CD4-positive, alpha-beta T cell (primary cell): ENCODE results near the gene CD99L2. TPM values are rescaled to one million over a fixed set of nuclear protein-coding genes. Genes with fewer than 3 reads are reported as not detected.

ENCODE experiments used
- ATAC-seq: fragments of 200-7000 bp; cut with Tn5 transposase; one replicate; pipeline ENCODE4 v1.10.0; 2022; ENCODE audit warnings: mild to moderate bottlenecking; ENCODE audit not compliant: poor library complexity
- CTCF ChIA-PET: fragments of 350-600 bp; sonication (Branson Sonifier 250); formaldehyde crosslinking; loops from one replicate; lab custom pipeline; 2021; ENCODE audit warnings: antibody characterized with exemption, inconsistent platforms; lab: Charles Lee
- POLR2A ChIA-PET: fragments of 350-600 bp; sonication (Branson Sonifier 250); formaldehyde crosslinking; loops from one replicate; lab custom pipeline; 2021; ENCODE audit warnings: antibody characterized with exemption, inconsistent platforms; lab: Charles Lee
- DNase-seq, 14 experiments: peaks; one replicate each; pipeline ENCODE4 v3.0.0-alpha.2; 2013 to 2020; ENCODE audit warnings: mixed read lengths in 2 of 14
- H3K27ac ChIP-seq, 2 donors: one replicate each; pipeline versions ENCODE4 v1.5.1 to v1.7.0; 2013; ENCODE audit warnings: low read length in 2 of 2, low read depth in 1 of 2, mild to moderate bottlenecking in 1 of 2
- H3K27me3 ChIP-seq, 2 experiments: 1 replicate in 1 of 2; 2 replicates in 1 of 2; pipeline versions ENCODE4 v1.6.1 to v1.7.0; 2013; ENCODE audit warnings: low read length in 2 of 2, control low read depth in 1 of 2, mild to moderate bottlenecking in 1 of 2, moderate library complexity in 1 of 2; ENCODE audit not compliant: insufficient read depth in 2 of 2, control insufficient read depth in 1 of 2
- H3K36me3 ChIP-seq: one replicate; pipeline ENCODE4 v1.6.1; 2013; ENCODE audit warnings: low read length, control low read depth; ENCODE audit not compliant: insufficient read depth
- H3K4me1 ChIP-seq: one replicate; pipeline ENCODE4 v1.6.1; 2013; ENCODE audit warnings: low read length, control low read depth; ENCODE audit not compliant: insufficient read depth
- H3K4me3 ChIP-seq: one replicate; pipeline ENCODE4 v1.5.1; 2013; ENCODE audit warnings: mild to moderate bottlenecking, low read length, moderate library complexity
- H3K9me3 ChIP-seq, 2 experiments: 1 replicate in 1 of 2; 2 replicates in 1 of 2; pipeline versions ENCODE4 v1.6.1 to v1.7.0; 2013; ENCODE audit warnings: low read length in 2 of 2, mild to moderate bottlenecking in 2 of 2, control low read depth in 1 of 2, moderate library complexity in 1 of 2; ENCODE audit not compliant: control insufficient read depth in 1 of 2, insufficient read depth in 1 of 2
- H3K27ac Mint-ChIP-seq: one replicate; pipeline ENCODE4 v1.8.0; 2020; ENCODE audit warnings: mixed read lengths
- H3K27me3 Mint-ChIP-seq: one replicate; pipeline ENCODE4 v1.8.0; 2021; ENCODE audit warnings: mixed read lengths
- H3K36me3 Mint-ChIP-seq: one replicate; pipeline ENCODE4 v1.8.0; 2021; ENCODE audit warnings: low read depth, mixed read lengths
- H3K4me1 Mint-ChIP-seq: one replicate; pipeline ENCODE4 v1.8.0; 2021; ENCODE audit warnings: low read depth, mixed read lengths
- H3K4me3 Mint-ChIP-seq: one replicate; pipeline ENCODE4 v1.8.0; 2020; ENCODE audit warnings: mild to moderate bottlenecking, mixed read lengths
- H3K9me3 Mint-ChIP-seq: one replicate; pipeline ENCODE4 v1.8.0; 2020; ENCODE audit warnings: mixed read lengths
- intact Hi-C, 2 experiments: fragments of 100-400 bp; cut with DNase I in 1 of 2; cut with micrococcal nuclease in 1 of 2; formaldehyde crosslinking; loops; one replicate each; pipeline versions ENCODE4 v1.15.1 to v1.9.0; 2023 to 2025; cut with DNase I, micrococcal nuclease
- total RNA-seq, 174 experiments: library from RNA in 2 of 174; stranded (reverse) in 2 of 174; gene quantifications; one replicate each; pipeline ENCODE4 v1.2.3 and lab custom pipeline; 2021 to 2026
- TF ChIP-seq, protein P1 (sequence below): fragments of 200-600 bp; IDR thresholded peaks from one replicate; pipeline ENCODE4 v1.8.0; 2022; ENCODE audit warnings: antibody characterized with exemption, mild to moderate bottlenecking

Gene CD99L2
- total RNA-seq, 2 experiments from 2014 or later = 5.3 to 6.5 TPM

DNA sequence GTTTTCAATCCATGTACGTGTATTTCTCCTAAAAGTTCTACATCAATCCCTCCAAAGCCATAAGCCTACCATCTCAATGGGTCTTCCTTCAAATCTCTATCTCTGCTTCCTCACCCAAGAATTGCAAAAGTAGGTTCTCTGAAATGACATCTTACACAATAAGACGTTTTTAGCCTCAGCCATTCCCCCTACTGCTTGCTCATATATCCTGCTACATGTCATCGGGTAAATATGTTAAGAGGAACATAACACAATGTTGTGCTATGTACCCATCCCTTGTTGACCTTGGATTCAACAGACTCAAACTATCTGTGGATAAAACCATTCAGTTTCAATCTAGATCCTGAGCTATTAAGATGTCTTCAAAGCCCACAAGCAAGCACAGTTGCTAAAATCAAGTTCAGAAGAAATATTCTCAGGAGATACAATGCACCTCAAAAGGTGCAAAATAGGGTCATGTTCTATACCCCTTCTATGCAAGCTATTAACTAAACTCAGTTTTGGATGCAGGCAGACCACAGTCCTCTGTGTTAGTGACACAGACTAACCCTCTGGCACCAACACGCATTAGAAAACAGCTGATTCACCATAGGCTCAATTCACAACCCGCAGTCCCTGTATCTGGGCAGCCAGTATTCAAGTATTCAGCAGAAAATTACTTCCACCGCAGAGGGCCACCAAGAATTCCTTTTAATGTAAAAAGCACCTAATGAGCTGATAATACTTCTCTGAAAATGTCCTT, 56.8 kb downstream of the CD99L2 start:
- ChIA-PET POLR2A (no interaction called here), CTCF (no interaction called here)
- H3K4me1 ChIP-seq = no peaks in the 10 kb centered on the region
- no peak overlapping the region for H3K27ac Mint-ChIP-seq
- TF ChIP-seq, protein P1, sequence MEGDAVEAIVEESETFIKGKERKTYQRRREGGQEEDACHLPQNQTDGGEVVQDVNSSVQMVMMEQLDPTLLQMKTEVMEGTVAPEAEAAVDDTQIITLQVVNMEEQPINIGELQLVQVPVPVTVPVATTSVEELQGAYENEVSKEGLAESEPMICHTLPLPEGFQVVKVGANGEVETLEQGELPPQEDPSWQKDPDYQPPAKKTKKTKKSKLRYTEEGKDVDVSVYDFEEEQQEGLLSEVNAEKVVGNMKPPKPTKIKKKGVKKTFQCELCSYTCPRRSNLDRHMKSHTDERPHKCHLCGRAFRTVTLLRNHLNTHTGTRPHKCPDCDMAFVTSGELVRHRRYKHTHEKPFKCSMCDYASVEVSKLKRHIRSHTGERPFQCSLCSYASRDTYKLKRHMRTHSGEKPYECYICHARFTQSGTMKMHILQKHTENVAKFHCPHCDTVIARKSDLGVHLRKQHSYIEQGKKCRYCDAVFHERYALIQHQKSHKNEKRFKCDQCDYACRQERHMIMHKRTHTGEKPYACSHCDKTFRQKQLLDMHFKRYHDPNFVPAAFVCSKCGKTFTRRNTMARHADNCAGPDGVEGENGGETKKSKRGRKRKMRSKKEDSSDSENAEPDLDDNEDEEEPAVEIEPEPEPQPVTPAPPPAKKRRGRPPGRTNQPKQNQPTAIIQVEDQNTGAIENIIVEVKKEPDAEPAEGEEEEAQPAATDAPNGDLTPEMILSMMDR = no peak
- H3K9me3 Mint-ChIP-seq = no peaks in the 10 kb centered on the region
- no peaks in the 10 kb centered on the region for H3K27me3 ChIP-seq
- H3K4me3 ChIP-seq = no peak overlapping the region
- no peaks in the 10 kb centered on the region for H3K36me3 Mint-ChIP-seq
- ATAC-seq (no peak), DNase-seq (no peak)
- intact Hi-C loops = no loop called here
- H3K4me1 Mint-ChIP-seq = no peaks in the 10 kb centered on the region
- H3K36me3 ChIP-seq = no peaks in the 10 kb centered on the region
- H3K27ac ChIP-seq = no peak overlapping the region
- H3K4me3 Mint-ChIP-seq = no peak overlapping the region
- H3K27me3 Mint-ChIP-seq = no peaks in the 10 kb centered on the region
- H3K9me3 ChIP-seq = no peaks in the 10 kb centered on the region

DNA sequence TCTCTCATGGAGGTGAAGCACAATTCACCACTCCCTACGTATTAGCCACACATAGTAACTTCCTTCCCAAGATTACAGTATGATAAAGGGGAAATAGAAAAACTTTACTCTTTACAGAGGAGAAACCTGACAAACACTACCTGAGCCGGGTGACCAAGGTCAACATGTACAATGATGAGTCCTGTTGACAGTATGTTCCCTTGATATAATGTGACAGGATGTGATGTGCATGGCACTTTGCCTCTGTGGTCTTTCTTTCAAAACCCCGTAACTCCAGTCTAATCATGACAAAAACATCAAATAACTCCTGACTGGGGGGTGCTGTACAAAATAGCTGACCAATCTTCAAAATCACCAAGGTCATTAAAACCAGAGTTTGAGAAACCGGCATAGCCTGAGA, 60.6 kb downstream of the CD99L2 start:
- Mint-ChIP-seq H3K4me1 (no peaks in the 10 kb centered on the region), H3K27ac (no peak overlapping the region), H3K27me3 (no peaks in the 10 kb centered on the region), H3K4me3 (no peak overlapping the region), H3K36me3 (peaks cover 13% of the 10 kb centered on the region), H3K9me3 (peaks cover 4% of the 10 kb centered on the region)
- no peak overlapping the region for H3K27ac ChIP-seq
- ChIA-PET POLR2A (no interaction called here), CTCF (no interaction called here)
- TF ChIP-seq, protein P1 = no peak
- no peaks in the 10 kb centered on the region for H3K36me3 ChIP-seq
- peaks cover 0 to 4% of the 10 kb centered on the region in 2 experiments for H3K9me3 ChIP-seq
- intact Hi-C loops = no loop called here
- H3K4me3 ChIP-seq = no peak overlapping the region
- no peak for ATAC-seq
- DNase-seq = no peak
- H3K27me3 ChIP-seq = no peaks in the 10 kb centered on the region
- H3K4me1 ChIP-seq = no peaks in the 10 kb centered on the region

DNA sequence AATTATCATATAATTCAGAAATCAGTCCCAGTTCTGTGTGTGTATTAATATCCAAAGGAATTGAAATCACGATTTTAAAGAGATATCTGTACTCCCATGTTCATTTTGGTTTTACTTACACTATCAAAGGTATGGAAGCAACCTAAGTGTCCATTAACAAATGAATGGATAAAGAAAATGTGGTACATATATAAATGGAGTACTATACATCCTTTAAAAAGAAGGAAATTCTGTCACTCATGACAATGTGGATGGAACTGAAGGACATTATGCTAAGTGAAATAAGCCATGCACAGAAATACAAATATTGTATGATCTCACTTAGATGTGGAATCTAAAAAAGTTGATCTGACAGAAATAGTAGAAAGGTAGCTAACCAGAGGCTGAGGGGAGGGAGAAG, 63.8 kb downstream of the CD99L2 start:
- Mint-ChIP-seq H3K9me3 (peaks cover 4% of the 10 kb centered on the region), H3K27me3 (no peaks in the 10 kb centered on the region), H3K36me3 (peaks cover 25% of the 10 kb centered on the region), H3K4me1 (no peaks in the 10 kb centered on the region), H3K4me3 (no peak overlapping the region), H3K27ac (no peak overlapping the region)
- POLR2A ChIA-PET = no interaction called here
- DNase-seq (no peak), ATAC-seq (no peak)
- TF ChIP-seq, protein P1 = no peak
- Histone ChIP-seq H3K4me1 (no peaks in the 10 kb centered on the region), H3K27me3 (no peaks in the 10 kb centered on the region), H3K9me3 (peaks cover 0 to 4% of the 10 kb centered on the region in 2 experiments), H3K27ac (no peak overlapping the region), H3K36me3 (no peaks in the 10 kb centered on the region), H3K4me3 (no peak overlapping the region)
- CTCF ChIA-PET = no interaction called here
- intact Hi-C loops = no loop called here
